H1 (cell line): Measurements from ENCODE around the gene THG1L. TPM values are rescaled to one million over a fixed set of nuclear protein-coding genes. Genes with fewer than 3 reads are reported as not detected.

Source experiments
- BRCA1 ChIP-seq: IDR thresholded peaks from 2 replicates; pipeline ENCODE4 v1.6.1; 2012; ENCODE audit warnings: low read depth, low read length, improper control_type of control experiment
- EP300 ChIP-seq, 2 experiments: IDR thresholded peaks; 1 replicate in 1 of 2; 2 replicates in 1 of 2; pipeline ENCODE4 v1.6.1; 2011 to 2012; ENCODE audit warnings: low read depth in 2 of 2, low read length in 2 of 2, mild to moderate bottlenecking in 2 of 2, borderline replicate concordance in 1 of 2, inconsistent platforms in 1 of 2, moderate library complexity in 1 of 2
- HDAC6 ChIP-seq: IDR thresholded peaks from one replicate; pipeline ENCODE4 v1.7.1; 2012; ENCODE audit warnings: low read depth, mild to moderate bottlenecking, inconsistent platforms, low read length, moderate library complexity
- RNF2 ChIP-seq: fragments of 200-900, 300-1000 bp; sonication (generic); IDR thresholded peaks from 2 replicates; pipeline ENCODE4 v1.7.1; 2016; ENCODE audit warnings: borderline replicate concordance, low read depth, mild to moderate bottlenecking, antibody characterized with exemption, low read length; ENCODE audit not compliant: poor library complexity, severe bottlenecking; ENCODE audit errors: missing control alignments
- RXRA ChIP-seq: IDR thresholded peaks from 2 replicates; pipeline ENCODE4 v1.6.1; 2011; ENCODE audit warnings: low read depth, mild to moderate bottlenecking, low read length, moderate library complexity; ENCODE audit not compliant: insufficient read depth
- SIN3A ChIP-seq, 2 experiments: IDR thresholded peaks in 1 of 2; conservative IDR thresholded peaks in 1 of 2; 2 replicates each; pipeline ENCODE4 v1.6.1; 2011 to 2012; ENCODE audit warnings: low read length in 2 of 2, improper control_type of control experiment in 1 of 2, low read depth in 1 of 2, mild to moderate bottlenecking in 1 of 2
- TAF1 ChIP-seq: IDR thresholded peaks from 2 replicates; pipeline ENCODE4 v1.6.1; 2011; ENCODE audit warnings: mild to moderate bottlenecking, low read depth, low read length
- TEAD4 ChIP-seq: IDR thresholded peaks from 2 replicates; pipeline ENCODE4 v1.6.1; 2012; ENCODE audit warnings: low read depth, low read length, inconsistent platforms, mixed read lengths
- polyA plus RNA-seq, 7 experiments: library from polyadenylated mRNA; depleted of rRNA in 3 of 7; stranded (reverse) in 5 of 7; unstranded in 2 of 7; fragments of >200 nt in 5 of 7; fragments of 200-250 nt in 2 of 7; gene quantifications; 1 replicate in 5 of 7; 2 replicates in 1 of 7; 4 replicates in 1 of 7; pipeline versions ENCODE4 v1.2.1 to v1.2.3, GENCODE V29; 2011 to 2013; ENCODE audit warnings: missing spikeins in 2 of 7, mixed read lengths in 2 of 7
- total RNA-seq: library from RNA; stranded (reverse); fragmentation: NEBNext Ultra II Directional; extraction: Animal tissue kit (Norgen Biotek cat#: 25700); gene quantifications from 2 replicates; pipeline ENCODE4 v1.2.1, GENCODE V29; 2021

THG1L gene
- total and polyA plus RNA-seq, 2 of the 8 experiments (the other 6 are each of a cell fraction or from before 2014, with no cell fraction given), result 8.1 to 12.4 TPM

DNA sequence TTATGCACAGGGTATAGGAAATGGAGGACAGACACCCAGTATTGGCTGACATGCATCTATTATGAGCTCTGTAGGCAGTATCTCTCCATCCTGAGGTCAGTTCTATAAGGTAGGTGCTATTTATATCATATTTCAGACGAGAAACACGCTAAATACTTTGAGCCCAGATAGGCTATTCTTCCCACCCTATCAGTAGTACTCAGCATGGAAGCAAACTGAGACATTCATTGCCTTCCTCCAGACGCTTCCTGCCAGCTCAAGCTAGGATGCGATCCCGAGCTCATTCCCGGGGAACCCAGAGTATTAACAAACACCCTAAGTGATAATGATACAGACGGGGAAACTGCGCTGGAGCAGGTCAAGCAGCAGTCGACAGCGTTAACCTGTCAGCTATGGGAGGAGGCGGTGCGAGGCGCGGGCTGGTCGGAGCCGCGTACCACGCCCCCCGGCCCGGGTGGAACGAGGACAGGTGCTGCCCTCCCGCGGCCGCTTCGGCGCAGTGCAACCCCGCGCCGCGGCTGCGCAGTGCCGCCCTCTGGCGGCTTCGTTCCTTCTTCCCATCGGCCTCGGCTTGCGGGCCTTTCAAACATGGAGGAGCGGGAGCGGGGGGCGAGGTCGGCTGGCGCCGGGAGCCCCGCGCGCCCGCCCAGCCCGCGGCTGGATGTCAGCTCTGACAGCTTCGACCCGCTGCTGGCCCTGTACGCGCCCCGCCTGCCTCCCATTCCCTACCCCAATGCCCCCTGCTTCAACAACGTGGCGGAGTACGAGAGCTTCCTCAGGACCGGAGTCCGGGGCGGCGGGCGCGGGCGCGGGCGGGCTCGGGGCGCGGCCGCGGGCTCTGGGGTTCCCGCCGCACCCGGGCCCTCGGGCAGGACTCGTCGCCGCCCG is 12.2 kb downstream of the THG1L start, which contains the start of gene LSM11 (continued):
- TF ChIP-seq RXRA, result no peak
- TF ChIP-seq TAF1, result peak; percentile 45; the same call in 1 of the 2 replicates
- no peak for TF ChIP-seq HDAC6
- peak in 1 of 2 experiments; percentile 37; a peak in 1 of 3 replicates for TF ChIP-seq EP300 (IDR thresholded peaks at IDR 0.05; ENCODE audit: borderline replicate concordance in 1 of 2, low read depth in 2 of 2, low read length in 2 of 2)
- TF ChIP-seq BRCA1, result no peak
- TF ChIP-seq RNF2, result no peak
- TF ChIP-seq SIN3A (conservative IDR thresholded peaks at IDR 0.05 in 1 of 2, IDR thresholded peaks at IDR 0.05 in 1 of 2; ENCODE audit: low read depth in 1 of 2, low read length in 2 of 2), result peak; percentile 88 to 95; a peak in 3 of 4 replicates
- 0 out of 2 replicates have a peak, but pooled peaks have one; percentile 44 for TF ChIP-seq TEAD4
